Thyroid gland (tissue), 4 donors: Measurements from ENCODE around the gene STX2. TPM values are rescaled to one million over a fixed set of nuclear protein-coding genes. Genes with fewer than 3 reads are reported as not detected.

Experiments used
- DNase-seq, 2 donors: peaks; one replicate each; pipeline ENCODE4 v3.0.0-alpha.2; 2019
- H3K27ac ChIP-seq, 3 donors: fragments of 200-600 bp; sonication (generic); 1 replicate in 2 of 3; 2 replicates in 1 of 3; pipeline ENCODE4 v1.5.1; 2016 to 2019; ENCODE audit warnings: mild to moderate bottlenecking in 1 of 3, moderate library complexity in 1 of 3
- H3K27me3 ChIP-seq: fragments of 200-600 bp; sonication (generic); one replicate; pipeline ENCODE4 v1.5.1; 2019
- H3K36me3 ChIP-seq, 2 donors: fragments of 200-600 bp; sonication (generic); one replicate each; pipeline ENCODE4 v1.5.1; 2016 to 2019
- H3K4me1 ChIP-seq, 2 donors: fragments of 200-600 bp; sonication (generic); one replicate each; pipeline ENCODE4 v1.5.1; 2017 to 2019
- H3K4me3 ChIP-seq, 3 donors: fragments of 200-600 bp; sonication (generic); replicated peaks in 1 of 3; 1 replicate in 2 of 3; 2 replicates in 1 of 3; pipeline ENCODE4 v1.5.1; 2016; ENCODE audit warnings: mild to moderate bottlenecking in 1 of 3
- H3K9me3 ChIP-seq: fragments of 200-600 bp; sonication (generic); one replicate; pipeline ENCODE4 v1.5.1; 2017
- POLR2A ChIP-seq, 2 donors: fragments of 450-650 bp; IDR thresholded peaks; one replicate each; pipeline ENCODE4 v1.6.1; 2017; ENCODE audit warnings: antibody characterized with exemption in 2 of 2, mild to moderate bottlenecking in 2 of 2, moderate library complexity in 1 of 2
- WGBS, 2 donors: methylation state at CpG; one replicate each; pipeline ENCODE4 v1.1.5; 2017; 5-methylcytosine and 5-hydroxymethylcytosine counted together
- intact Hi-C: fragments of 100-400 bp; cut with DNase I; formaldehyde crosslinking; loops from one replicate; pipeline ENCODE4 v1.15.1; 2023
- total RNA-seq, 4 donors: library from RNA; depleted of rRNA; stranded (reverse); fragments of >200 nt; gene quantifications; one replicate each; pipeline ENCODE4 v1.2.3, GENCODE V29; 2016
- TF ChIP-seq, protein P1 (sequence below), 6 experiments: fragments of 200-600 bp in 3 of 6; fragments of 450-650 bp in 3 of 6; sonication (generic) in 3 of 6; IDR thresholded peaks; one replicate each; pipeline ENCODE4 v1.5.1; 2016 to 2019; ENCODE audit warnings: antibody characterized with exemption in 6 of 6, mild to moderate bottlenecking in 2 of 6, inconsistent platforms in 1 of 6, moderate library complexity in 1 of 6

STX2 gene
- total RNA-seq, 4 donors from 2014 or later, result 18.0 to 43.0 (median 26.1) TPM

DNA sequence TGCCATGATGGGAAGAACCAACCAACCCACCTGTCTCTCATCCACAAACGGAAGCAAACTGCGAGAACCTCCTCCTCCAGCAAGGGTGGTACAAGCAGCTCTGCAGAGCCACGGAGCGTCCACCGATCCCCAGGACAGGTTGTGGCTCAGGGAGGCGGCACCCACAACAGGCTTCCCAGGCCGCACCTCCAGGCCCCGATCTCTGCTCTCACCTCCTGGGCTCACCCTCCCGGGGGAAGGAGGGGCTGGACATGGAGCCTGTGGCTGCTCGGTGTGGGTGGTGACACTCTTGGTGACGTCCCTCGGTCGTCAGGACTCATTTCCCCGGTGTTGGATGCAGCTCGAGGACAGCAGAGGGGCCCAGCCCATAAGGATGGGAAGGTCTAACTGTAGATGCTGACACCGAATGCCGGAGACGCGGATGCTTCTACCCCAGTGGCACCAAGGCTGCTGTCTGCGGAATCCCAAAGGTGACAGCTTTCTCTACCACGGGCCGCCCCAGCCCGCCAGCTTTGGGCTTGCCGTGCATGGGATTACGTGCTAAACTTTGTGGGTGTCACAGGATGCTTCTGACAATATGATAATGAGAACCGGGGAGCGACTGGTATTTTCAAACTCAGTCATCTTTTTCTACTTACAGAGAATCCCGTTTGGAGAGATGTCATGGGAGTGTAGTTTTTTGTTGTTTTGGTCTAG lies 58.0 kb downstream of the STX2 start:
- H3K4me1 ChIP-seq, result peaks cover under 1 to 8% of the 10 kb centered on the region in 2 donors
- no peak for DNase-seq
- H3K27ac ChIP-seq, result no peak overlapping the region
- no peaks in the 10 kb centered on the region for H3K27me3 ChIP-seq
- WGBS, 2 donors, result 85 to 92% methylated on average over 17 to 23 of the region's 28 CpGs
- TF ChIP-seq, protein P1, sequence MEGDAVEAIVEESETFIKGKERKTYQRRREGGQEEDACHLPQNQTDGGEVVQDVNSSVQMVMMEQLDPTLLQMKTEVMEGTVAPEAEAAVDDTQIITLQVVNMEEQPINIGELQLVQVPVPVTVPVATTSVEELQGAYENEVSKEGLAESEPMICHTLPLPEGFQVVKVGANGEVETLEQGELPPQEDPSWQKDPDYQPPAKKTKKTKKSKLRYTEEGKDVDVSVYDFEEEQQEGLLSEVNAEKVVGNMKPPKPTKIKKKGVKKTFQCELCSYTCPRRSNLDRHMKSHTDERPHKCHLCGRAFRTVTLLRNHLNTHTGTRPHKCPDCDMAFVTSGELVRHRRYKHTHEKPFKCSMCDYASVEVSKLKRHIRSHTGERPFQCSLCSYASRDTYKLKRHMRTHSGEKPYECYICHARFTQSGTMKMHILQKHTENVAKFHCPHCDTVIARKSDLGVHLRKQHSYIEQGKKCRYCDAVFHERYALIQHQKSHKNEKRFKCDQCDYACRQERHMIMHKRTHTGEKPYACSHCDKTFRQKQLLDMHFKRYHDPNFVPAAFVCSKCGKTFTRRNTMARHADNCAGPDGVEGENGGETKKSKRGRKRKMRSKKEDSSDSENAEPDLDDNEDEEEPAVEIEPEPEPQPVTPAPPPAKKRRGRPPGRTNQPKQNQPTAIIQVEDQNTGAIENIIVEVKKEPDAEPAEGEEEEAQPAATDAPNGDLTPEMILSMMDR (IDR thresholded peaks at IDR 0.05), result no peak
- TF ChIP-seq POLR2A (IDR thresholded peaks at IDR 0.05), result no peak
- H3K9me3 ChIP-seq, result no peaks in the 10 kb centered on the region
- intact Hi-C loops, result no loop called here
- no peak overlapping the region for H3K4me3 ChIP-seq
- H3K36me3 ChIP-seq, result peaks cover 6 to 14% of the 10 kb centered on the region in 2 donors

DNA sequence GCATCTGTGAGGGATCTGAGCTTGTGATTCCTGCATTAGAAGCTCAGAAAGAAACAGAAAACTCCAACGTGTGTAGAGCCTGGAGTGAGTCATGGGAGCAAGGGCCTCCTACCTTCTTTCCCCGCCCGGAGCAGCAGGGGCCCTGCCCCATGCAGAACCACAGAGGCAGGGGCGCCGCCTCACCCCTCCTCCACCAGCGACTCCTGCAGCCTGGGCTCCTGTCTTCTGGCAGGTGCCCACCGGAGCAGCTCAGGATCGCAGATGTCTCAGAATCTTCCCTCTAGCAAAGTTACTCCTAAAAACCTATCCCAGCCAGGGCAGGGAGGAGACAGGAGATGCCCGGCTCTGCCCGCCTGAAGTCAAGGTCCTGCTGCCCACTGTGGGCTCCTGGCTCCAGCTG lies 58.7 kb downstream of the STX2 start:
- 86% methylated on average over 8 to 9 of the region's 10 CpGs for WGBS, 2 donors
- intact Hi-C loops, result no loop called here
- H3K36me3 ChIP-seq, result peaks cover 3 to 12% of the 10 kb centered on the region in 2 donors
- TF ChIP-seq POLR2A (IDR thresholded peaks at IDR 0.05), result no peak
- TF ChIP-seq, protein P1 (IDR thresholded peaks at IDR 0.05), result no peak
- H3K4me3 ChIP-seq, result no peak overlapping the region
- no peak for DNase-seq
- H3K27me3 ChIP-seq, result no peaks in the 10 kb centered on the region
- H3K27ac ChIP-seq, result no peak overlapping the region
- peaks cover 4 to 11% of the 10 kb centered on the region in 2 donors for H3K4me1 ChIP-seq
- H3K9me3 ChIP-seq, result no peaks in the 10 kb centered on the region

DNA sequence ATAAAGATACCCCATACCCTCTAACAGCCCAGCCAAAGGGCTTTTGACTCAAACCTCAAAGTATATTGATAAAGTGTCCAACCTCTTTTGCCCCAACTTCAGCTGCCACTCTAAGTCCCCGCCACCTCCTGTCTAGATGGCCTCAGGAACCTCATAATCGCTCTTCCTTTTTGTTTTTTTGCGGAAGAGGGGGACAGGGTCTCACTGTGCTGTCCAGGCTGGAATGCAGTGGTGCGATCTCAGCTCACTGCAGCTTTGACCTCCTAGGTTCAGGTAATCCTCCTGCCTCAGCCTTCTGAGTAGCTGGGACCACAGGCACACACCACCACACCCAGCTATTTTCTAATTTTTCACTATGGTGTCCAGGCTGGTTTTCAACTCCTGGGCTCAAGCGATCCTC lies 60.3 kb downstream of the STX2 start:
- Histone ChIP-seq H3K27ac (no peak overlapping the region), H3K4me3 (no peak overlapping the region), H3K9me3 (no peaks in the 10 kb centered on the region), H3K36me3 (peaks cover 0 to 4% of the 10 kb centered on the region in 2 donors), H3K27me3 (no peaks in the 10 kb centered on the region), H3K4me1 (peaks cover 4 to 11% of the 10 kb centered on the region in 2 donors)
- WGBS, 2 donors, result 95 to 97% methylated on average over 5 of the region's 5 CpGs
- DNase-seq, result no peak
- intact Hi-C loops, result no loop called here
- TF ChIP-seq POLR2A (IDR thresholded peaks at IDR 0.05), result no peak
- TF ChIP-seq, protein P1 (IDR thresholded peaks at IDR 0.05), result no peak

DNA sequence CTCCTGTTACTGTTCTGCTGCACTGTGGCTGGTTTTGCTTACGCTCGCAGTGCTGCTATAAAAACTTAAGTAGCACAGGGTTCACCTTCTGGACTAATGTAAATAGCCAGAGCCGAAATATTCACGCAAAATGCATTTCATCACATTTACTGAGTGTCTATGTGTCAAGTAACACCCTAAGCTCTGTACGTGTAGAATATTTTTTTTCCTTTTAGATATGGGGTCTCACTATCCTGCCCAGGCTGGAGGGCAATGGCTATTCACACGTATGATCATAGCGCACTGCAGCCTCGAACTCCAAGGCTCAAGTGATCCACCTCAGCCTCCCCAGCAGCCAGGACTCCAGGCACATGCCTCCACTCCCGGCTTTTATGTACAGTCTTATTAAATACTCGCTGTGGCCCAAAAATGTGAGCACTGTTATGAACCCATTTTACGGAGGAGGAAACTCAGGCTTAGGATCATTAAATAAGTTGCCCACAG lies 62.2 kb downstream of the STX2 start:
- Histone ChIP-seq H3K27me3 (no peaks in the 10 kb centered on the region), H3K4me3 (no peak overlapping the region), H3K27ac (no peak overlapping the region), H3K36me3 (no peaks in the 10 kb centered on the region), H3K4me1 (peaks cover 4 to 11% of the 10 kb centered on the region in 2 donors), H3K9me3 (no peaks in the 10 kb centered on the region)
- DNase-seq, result no peak
- no peak for TF ChIP-seq POLR2A (IDR thresholded peaks at IDR 0.05)
- TF ChIP-seq, protein P1 (IDR thresholded peaks at IDR 0.05), result no peak
- WGBS, 2 donors, result 76 to 80% methylated on average over 11 of the region's 11 CpGs
- intact Hi-C loops, result no loop called here
